GM18951 (cell line): ENCODE measurements around the gene TMEM119.

Experiments
- POLR2A ChIP-seq: IDR thresholded peaks from 4 replicates; pipeline ENCODE4 v1.6.1; 2011; ENCODE audit warnings: mild to moderate bottlenecking; ENCODE audit not compliant: insufficient read length, insufficient read depth; ENCODE audit errors: extremely low read depth
- in situ Hi-C: fragments of 300-500 bp; cut with MboI; formaldehyde crosslinking; loops from one replicate; pipeline ENCODE4 v1.12.0; 2022; ENCODE audit warnings: low sequenced_read_pairs, mixed read lengths, inconsistent platforms; ENCODE audit not compliant: unreplicated experiment

Gene TMEM119

DNA sequence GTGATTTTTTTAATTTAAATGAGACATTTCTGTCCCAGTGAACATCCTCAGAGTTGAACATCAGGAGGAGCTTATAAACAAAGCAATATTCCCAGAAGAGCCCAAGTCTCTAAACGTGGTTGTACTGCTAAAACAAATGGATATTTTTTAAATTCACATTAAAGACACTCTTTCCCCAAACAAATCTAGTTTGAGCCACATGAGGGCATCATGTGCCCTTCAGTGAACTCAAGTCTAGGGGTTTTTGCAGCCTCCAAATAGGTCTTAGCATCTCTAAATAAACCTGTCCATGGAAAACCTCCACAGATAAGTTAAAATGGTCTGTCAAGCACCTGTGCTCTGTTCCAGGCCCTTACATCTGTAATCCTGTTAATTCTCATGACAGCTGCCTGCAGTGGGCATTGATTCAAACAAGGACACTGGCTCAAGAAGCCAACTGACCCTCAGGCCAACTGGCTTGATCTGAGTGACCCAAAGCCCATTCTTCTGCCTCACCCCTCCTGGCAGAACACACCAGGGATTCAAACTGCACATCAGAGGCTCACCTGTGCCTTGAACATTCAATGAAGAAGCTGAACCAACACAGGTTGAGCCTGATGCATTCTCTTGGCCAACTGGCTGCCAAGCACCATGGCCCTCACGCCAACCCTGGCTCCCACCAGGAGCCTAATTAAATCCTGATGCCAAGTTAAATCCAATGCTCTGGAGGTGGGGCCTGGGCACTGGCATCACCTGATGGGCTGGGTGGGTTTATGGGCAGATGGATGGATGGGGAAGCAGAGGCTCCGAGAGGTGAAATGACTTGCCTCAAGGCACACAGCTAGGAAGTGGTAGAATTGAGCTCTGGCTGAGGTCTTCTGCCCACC is 26.9 kb downstream of the TMEM119 start:
- no peak for TF ChIP-seq POLR2A
- in situ Hi-C loops, result no loop called here

GRCh38 chr12:108568338-108569154 is 29.3 kb downstream of the TMEM119 start:
- in situ Hi-C loops, result loop anchor here (5.0 to 10.0 kb wide), 2 partner anchors 49 to 236 kb away; no protein-coding TSS in a partner anchor
- TF ChIP-seq POLR2A, result peak; percentile 5

DNA sequence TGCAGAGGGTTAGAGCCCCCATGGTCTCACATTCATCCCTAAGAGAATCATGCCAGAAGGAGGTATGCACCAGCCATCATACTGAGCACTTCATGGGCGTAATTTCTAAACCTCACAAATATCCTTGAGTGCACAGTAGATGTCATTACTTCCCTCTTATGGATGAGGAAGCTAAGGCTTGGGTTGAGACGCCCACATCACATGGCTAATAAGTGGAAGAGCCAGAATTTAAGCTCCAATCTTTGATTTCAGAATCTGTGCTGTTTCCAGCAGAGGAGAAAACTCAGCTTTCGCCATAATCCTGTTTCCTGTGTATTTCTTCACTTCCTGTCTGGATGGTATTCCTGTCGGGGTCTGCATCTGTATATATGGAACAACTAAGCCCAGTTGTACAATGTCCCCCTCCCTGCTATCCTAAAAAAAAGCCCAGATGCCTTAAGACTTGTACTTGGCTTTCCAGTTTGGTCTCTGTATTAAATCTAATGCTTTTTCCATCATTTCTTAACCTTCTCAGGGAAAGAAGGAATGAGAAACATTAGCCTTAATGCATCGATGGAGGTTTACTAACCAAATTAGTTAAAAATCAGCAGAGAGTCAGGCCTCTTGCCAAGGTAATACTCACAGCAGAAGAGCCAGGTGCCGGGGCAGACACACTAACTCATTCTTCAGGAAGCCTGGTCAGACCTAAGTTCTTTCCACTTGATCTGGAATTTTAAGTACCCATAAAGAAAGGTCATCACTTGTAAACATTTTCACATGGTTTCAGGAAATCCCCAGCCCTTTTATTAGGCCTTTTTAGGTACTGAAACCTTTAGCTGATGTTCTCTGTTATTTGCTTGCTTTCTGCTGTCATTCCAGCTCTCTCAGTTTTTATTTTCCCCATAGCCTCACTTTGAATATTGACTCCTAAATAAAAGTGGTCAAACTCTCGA is 30.2 kb downstream of the TMEM119 start:
- in situ Hi-C loops, result loop anchor here (5.0 to 10.0 kb wide), 2 partner anchors 50 to 237 kb away; no protein-coding TSS in a partner anchor
- TF ChIP-seq POLR2A, result peak; percentile 17

DNA sequence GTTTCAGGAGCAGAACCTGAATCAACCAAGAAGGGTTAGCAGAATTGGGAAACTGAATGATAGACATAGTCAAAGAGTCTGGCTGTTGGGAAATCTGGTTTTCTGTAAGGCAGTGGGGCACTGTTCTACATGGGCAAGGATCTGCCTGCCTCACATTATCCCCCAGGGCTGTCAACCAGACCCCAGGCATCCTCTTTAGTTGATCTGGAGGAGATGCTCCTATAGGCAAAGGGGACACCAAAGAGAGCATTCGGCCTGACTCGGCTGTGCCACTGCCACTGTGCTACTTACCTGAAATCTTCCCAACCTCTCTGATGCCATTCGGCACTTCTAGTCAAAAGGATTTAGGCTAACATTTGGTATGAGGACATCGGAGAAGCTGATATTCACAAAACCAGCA is 31.4 kb downstream of the TMEM119 start:
- no peak for TF ChIP-seq POLR2A
- in situ Hi-C loops, result loop anchor here (5.0 to 10.0 kb wide), 2 partner anchors 51 to 238 kb away; no protein-coding TSS in a partner anchor

GRCh38 chr12:108565976-108566375 is 31.9 kb downstream of the TMEM119 start:
- in situ Hi-C loops, result loop anchor here (5.0 to 10.0 kb wide), 2 partner anchors 51 to 239 kb away; no protein-coding TSS in a partner anchor

DNA sequence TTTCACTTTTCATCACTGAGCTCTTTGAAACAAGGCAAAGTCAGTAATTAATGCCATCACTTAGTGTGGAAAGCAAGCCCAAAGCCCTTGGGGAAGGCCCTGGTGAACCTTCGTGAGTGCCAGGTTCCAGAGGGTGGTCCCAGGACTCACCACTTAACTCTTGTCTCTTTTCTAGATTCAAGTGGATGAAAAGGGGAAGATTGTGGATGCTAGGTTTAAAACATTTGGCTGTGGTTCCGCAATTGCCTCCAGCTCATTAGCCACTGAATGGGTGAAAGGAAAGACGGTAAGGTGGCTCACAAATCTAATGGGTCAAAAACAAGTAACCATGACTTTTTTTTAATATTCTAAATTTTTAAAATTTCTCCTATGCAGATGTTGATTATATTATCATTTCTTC is 32.7 kb downstream of the TMEM119 start:
- TF ChIP-seq POLR2A, result no peak
- in situ Hi-C loops, result loop anchor here (5.0 to 10.0 kb wide), 2 partner anchors 52 to 240 kb away; no protein-coding TSS in a partner anchor

More at GRCh38 chr12:108565976-108566375, 31.9 kb downstream of the TMEM119 start:
- peak; percentile 46 for TF ChIP-seq POLR2A

DNA sequence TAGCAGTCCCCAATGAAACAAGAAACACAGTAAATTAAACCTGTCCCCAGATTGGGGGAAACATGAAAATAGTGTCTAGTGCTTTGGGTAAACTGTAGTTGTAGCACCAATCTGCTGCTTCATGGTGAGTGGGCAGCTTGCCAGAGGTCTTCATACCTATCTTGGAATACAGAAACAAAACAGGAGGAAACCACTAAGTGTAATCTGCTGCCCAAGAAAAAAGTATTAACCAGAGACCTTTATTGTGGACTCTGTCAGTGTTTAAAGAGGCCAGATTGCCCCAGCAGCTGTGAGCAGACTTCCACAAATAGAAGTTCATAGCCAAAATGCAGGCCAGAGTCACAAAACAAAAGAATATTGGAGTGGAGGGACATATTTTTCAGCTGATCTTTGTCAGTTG is 33.2 kb downstream of the TMEM119 start:
- in situ Hi-C loops, result loop anchor here (5.0 to 10.0 kb wide), 2 partner anchors 53 to 240 kb away; no protein-coding TSS in a partner anchor
- no peak for TF ChIP-seq POLR2A

GRCh38 chr12:108563804-108564151 is 34.1 kb downstream of the TMEM119 start:
- no peak for TF ChIP-seq POLR2A
- in situ Hi-C loops, result loop anchor here (10.0 kb wide), 1 partner anchor 241 kb away; no protein-coding TSS in a partner anchor

DNA sequence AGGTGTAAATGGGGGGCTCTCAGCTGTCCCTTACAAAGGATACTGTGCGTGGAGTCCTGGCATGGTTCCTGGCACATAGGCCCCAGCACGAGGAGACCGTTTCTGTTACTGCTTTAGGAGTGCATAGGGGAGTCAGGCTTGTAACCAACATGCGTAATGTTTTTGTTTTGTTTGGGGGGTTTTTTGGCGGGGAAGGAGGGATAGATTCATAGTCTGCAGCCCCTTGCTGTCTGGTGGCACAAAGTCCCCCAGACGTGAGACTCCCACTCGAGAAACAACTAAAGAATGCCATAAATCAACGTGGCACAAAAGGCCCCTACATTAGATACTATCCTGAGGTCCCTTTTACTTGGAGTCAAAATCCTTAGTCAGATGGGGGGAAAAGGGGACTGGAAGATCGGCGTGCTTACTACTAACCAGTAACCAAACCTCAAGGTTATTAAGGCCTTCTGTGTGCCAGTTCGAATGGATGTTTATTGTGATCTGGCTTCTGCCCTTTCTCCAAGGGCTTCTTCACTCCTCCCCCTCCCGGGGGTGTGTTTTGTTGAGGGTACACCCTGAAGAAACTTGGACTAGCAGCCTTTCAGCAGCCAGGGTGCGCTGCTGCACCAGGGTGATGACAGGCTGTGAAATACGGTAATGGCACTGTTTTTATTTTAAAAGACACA is 34.6 kb downstream of the TMEM119 start:
- in situ Hi-C loops, result loop anchor here (10.0 kb wide), 1 partner anchor 242 kb away; no protein-coding TSS in a partner anchor
- TF ChIP-seq POLR2A, result peak; percentile 49

DNA sequence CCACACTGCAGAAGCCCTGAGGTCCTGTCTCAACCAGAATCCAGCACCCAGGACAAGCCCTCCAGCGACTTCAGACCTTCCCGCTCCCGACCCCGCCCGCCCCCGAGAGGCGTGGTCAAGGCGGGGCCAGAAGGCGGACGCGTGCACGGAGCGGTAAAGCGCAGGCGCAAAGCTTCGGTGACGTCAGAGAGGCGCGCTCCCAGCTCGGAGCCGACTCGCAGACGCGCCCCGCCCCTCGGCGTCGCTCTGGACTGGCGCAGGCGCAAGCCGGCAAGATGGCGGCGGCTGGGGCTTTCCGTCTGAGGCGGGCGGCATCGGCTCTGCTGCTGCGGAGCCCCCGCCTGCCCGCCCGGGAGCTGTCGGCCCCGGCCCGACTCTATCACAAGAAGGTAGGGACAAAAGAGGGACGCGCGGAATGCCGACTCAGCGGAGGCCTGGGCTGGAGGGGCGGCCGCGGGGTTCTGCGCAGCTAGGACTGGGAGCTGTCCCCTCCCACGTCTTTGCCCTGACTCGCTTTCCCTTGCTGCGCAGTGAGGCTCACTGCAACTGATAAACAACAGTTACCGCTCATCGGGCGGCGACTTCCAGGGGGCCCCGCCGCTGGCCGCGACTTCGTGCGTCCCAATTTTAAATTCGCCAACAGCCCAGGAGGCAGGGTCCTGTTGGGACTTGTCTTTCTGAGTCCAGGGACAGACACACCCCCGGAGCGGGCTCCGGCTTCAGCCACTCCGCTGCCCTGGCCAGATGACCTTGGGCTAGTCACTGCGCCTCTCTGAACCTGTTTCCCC is 35.3 kb downstream of the TMEM119 start, which contains the start of gene ISCU:
Gene ISCU, plus strand, starts transcription at position 249 of the 788 bp plus-strand sequence. Its CDS starts 27 bp downstream, at position 276.
- in situ Hi-C loops, result loop anchor here (10.0 kb wide), 1 partner anchor 242 kb away; no protein-coding TSS in a partner anchor

DNA sequence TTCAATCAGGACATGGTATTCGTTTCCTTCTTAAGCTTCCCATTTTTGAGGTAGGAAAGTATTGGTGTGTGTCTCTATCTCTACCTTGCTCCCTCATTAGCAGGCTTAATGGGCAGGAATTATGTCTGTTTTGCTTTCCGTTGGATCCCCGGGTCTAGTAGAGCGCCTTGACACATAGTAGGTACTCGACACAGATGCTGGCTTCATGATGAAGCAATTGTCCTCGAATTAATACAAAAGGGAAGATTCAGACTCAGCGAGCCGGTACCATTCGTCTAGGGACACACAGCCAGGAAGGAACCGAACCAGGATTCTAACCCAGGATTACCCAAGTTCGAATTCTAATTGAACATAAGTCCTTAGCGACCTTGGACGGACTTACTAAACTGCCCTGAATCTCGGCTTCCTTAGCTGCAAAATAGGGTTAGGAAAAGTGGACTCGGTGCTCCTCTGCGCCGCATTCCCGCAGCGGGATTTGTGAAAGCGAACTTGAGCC is 36.0 kb downstream of the TMEM119 start:
- TF ChIP-seq POLR2A, result no peak
- in situ Hi-C loops, result loop anchor here (10.0 kb wide), 1 partner anchor 243 kb away; no protein-coding TSS in a partner anchor

More for the DNA sequence above, 35.3 kb downstream of the TMEM119 start, which contains the start of gene ISCU:
- peak; percentile 97 for TF ChIP-seq POLR2A
